Tibial artery (tissue), 4 donors: ENCODE measurements around the gene SRSF4.

Experiments
- DNase-seq, 2 donors: peaks; one replicate each; pipeline ENCODE4 v3.0.0-alpha.2; 2019
- H3K27ac ChIP-seq, 2 donors: fragments of 200-600 bp; sonication (generic) in 1 of 2; 1 replicate in 1 of 2; 2 replicates in 1 of 2; pipeline ENCODE4 v1.5.1; 2018 to 2019; ENCODE audit warnings: mild to moderate bottlenecking in 1 of 2
- H3K27me3 ChIP-seq, 2 donors: fragments of 200-600 bp; sonication (generic) in 1 of 2; one replicate each; pipeline versions ENCODE4 v1.5.1 to v1.6.0; 2016 to 2019
- H3K36me3 ChIP-seq, 3 donors: fragments of 200-600 bp; sonication (generic) in 2 of 3; one replicate each; pipeline ENCODE4 v1.5.1; 2016 to 2019; ENCODE audit warnings: mild to moderate bottlenecking in 2 of 3
- H3K4me1 ChIP-seq, 4 donors: fragments of 200-600 bp; sonication (generic) in 2 of 4; 1 replicate in 3 of 4; 2 replicates in 1 of 4; pipeline ENCODE4 v1.5.1; 2016 to 2019
- H3K4me3 ChIP-seq, 2 donors: fragments of 200-600 bp; sonication (generic) in 1 of 2; 1 replicate in 1 of 2; 2 replicates in 1 of 2; pipeline ENCODE4 v1.5.1; 2018 to 2019; ENCODE audit warnings: mild to moderate bottlenecking in 2 of 2
- H3K9me3 ChIP-seq, 3 donors: fragments of 200-600 bp; sonication (generic) in 1 of 3; one replicate each; pipeline ENCODE4 v1.5.1; 2016 to 2019
- CTCF ChIP-seq, 2 experiments: fragments of 200-600 bp in 1 of 2; fragments of 450-650 bp in 1 of 2; IDR thresholded peaks; one replicate each; pipeline ENCODE4 v1.5.1; 2017 to 2019; ENCODE audit warnings: antibody characterized with exemption in 2 of 2, mild to moderate bottlenecking in 1 of 2, moderate library complexity in 1 of 2
- intact Hi-C: fragments of 100-400 bp; cut with DNase I; formaldehyde crosslinking; loops from one replicate; pipeline ENCODE4 v1.15.0; 2023; ENCODE audit warnings: low total_unique reads

SRSF4 gene

DNA sequence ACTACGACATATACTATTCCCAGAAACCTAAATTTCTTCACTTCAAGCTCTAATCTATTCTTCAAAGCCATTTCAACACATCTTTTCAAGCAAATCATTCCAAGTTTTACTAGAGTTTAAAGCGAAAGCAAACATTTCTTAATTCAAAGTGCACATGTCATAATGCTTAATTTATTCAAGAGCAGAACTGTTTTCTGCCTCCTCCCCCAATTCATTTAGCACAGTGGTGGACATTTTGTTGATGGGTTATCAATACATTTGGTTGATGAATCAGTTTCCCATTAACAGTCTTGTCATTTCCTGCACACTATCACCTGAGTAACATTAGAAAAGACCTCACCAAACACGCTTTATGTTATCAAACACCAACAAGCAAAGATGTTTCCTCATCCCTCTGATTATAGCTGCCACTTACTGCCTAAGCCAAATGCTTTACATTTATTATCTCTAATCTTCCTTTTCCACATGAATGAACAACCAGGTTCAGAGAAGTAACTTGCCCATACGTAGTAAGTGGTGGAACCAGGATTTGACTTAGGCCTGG lies 2.0 kb downstream of the SRSF4 start:
- Histone ChIP-seq H3K4me1 (peaks cover 0 to 57% (median 43%) of the 10 kb centered on the region in 4 donors), H3K27ac (peak overlapping the region; percentile 99), H3K27me3 (no peaks in the 10 kb centered on the region), H3K36me3 (peaks cover 0 to 7% (median 0%) of the 10 kb centered on the region in 3 donors), H3K9me3 (no peaks in the 10 kb centered on the region), H3K4me3 (peak overlapping the region; percentile 78 to 82)
- DNase-seq, result no peak
- intact Hi-C loops, result loop anchor here (5.0 kb wide), 1 partner anchor 57 kb away; the partner anchor contains the start of gene TMEM200B
- no peak for TF ChIP-seq CTCF (IDR thresholded peaks at IDR 0.05)

GRCh38 chr1:29177022-29177705 lies 4.5 kb downstream of the SRSF4 start:
- no peak for DNase-seq
- Histone ChIP-seq H3K4me1 (peaks cover 0 to 58% (median 43%) of the 10 kb centered on the region in 4 donors), H3K36me3 (peaks cover 0 to 7% (median 0%) of the 10 kb centered on the region in 3 donors), H3K27ac (peak overlapping the region in 1 of 2 donors; percentile 43), H3K4me3 (no peak overlapping the region), H3K9me3 (no peaks in the 10 kb centered on the region), H3K27me3 (no peaks in the 10 kb centered on the region)
- intact Hi-C loops, result no loop called here
- no peak for TF ChIP-seq CTCF (IDR thresholded peaks at IDR 0.05)

GRCh38 chr1:29176576-29176975 lies 5.1 kb downstream of the SRSF4 start:
- Histone ChIP-seq H3K4me1 (peaks cover 0 to 64% (median 44%) of the 10 kb centered on the region in 4 donors), H3K27ac (peak overlapping the region in 1 of 2 donors; percentile 43), H3K9me3 (no peaks in the 10 kb centered on the region)

GRCh38 chr1:29172415-29172939 lies 9.2 kb downstream of the SRSF4 start:
- intact Hi-C loops, result no loop called here
- Histone ChIP-seq H3K27me3 (no peaks in the 10 kb centered on the region), H3K36me3 (peaks cover 0 to 10% (median 1%) of the 10 kb centered on the region in 3 donors), H3K9me3 (no peaks in the 10 kb centered on the region), H3K4me3 (no peak overlapping the region), H3K4me1 (peaks cover 0 to 62% (median 36%) of the 10 kb centered on the region in 4 donors), H3K27ac (no peak overlapping the region)
- DNase-seq, result no peak
- TF ChIP-seq CTCF (IDR thresholded peaks at IDR 0.05), result no peak

More at GRCh38 chr1:29176576-29176975, 5.1 kb downstream of the SRSF4 start:
- H3K4me3 ChIP-seq, result no peak overlapping the region
- H3K27me3 ChIP-seq, result no peaks in the 10 kb centered on the region
- intact Hi-C loops, result no loop called here
- DNase-seq, result no peak
- no peak for TF ChIP-seq CTCF (IDR thresholded peaks at IDR 0.05)
- peaks cover 0 to 7% (median 0%) of the 10 kb centered on the region in 3 donors for H3K36me3 ChIP-seq

DNA sequence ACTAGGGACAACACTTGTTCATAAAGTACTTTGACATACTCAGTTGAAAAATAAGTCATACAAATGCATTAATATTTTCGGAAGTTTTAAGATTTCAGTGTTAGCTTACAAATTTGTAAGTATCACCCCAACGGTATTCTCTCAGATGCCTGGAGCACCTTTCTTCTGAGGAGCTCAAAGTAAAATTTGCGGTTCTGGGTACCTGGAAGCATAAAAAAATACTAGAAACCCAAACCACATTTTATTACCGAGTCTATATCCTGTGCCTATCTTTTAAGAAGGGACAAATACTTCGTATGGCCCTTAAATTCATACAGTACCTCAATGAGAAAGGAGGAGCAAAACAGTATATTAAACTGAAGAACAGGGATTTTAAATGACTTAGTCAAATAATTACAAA lies 10.2 kb downstream of the SRSF4 start:
- TF ChIP-seq CTCF (IDR thresholded peaks at IDR 0.05), result no peak
- Histone ChIP-seq H3K9me3 (no peaks in the 10 kb centered on the region), H3K27ac (no peak overlapping the region), H3K4me1 (peaks cover 0 to 57% (median 33%) of the 10 kb centered on the region in 4 donors), H3K36me3 (peaks cover 2 to 20% (median 11%) of the 10 kb centered on the region in 3 donors), H3K4me3 (no peak overlapping the region), H3K27me3 (no peaks in the 10 kb centered on the region)
- no peak for DNase-seq
- intact Hi-C loops, result no loop called here
